ENCODE measurements around the gene DNAL4.

DNAL4 gene

DNA sequence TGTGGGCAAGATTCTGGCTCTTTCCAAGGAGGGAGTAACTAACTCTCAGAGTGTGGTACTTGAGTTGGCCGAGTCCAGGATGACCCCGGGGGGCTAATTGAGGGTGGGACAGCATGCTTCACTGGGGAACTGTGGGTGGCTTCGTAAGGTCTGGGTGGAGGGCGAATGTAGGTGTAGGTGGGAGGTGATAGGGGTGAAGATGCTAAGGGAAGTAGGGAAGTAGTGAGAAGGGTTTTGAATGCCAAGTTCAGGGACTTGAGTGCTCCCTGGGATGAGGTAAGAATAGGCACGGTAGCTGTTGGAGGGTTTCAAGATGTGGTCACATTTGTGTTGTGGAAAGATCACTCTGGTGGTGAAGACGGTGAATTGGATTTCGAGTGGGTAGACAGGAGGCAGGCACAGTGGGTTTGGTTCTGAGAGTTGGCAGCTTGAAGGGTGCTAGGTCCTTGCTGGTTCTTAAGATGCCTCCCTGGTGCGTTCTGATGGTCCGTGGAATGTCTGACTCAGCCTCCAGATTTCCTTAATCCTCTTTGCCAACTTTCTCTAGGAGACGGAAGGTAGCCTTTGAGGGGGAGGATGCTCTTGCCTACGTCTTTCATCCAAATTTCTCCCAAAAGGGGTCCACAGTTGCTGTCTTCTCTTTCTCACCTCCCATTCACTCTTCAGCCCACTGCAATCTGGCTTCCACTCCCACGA lies 2.5 kb upstream of the DNAL4 start:
- peaks cover 4% of the 10 kb centered on the region for H3K4me1 ChIP-seq (ENCODE audit: control insufficient read depth, insufficient read depth, low read length)
- H3K4me3 ChIP-seq (ENCODE audit: low read length) = no peak overlapping the region

GRCh38 chr22:38795569-38795968 lies 1.6 kb upstream of the DNAL4 start:
- Histone ChIP-seq H3K9me3 (ENCODE audit: control insufficient read depth, low read length) (no peaks in the 10 kb centered on the region), H3K9ac (ENCODE audit: low read length) (no peak overlapping the region), H3K4me1 (ENCODE audit: control insufficient read depth, insufficient read depth, low read length) (peaks cover 4% of the 10 kb centered on the region), H3K4me3 (ENCODE audit: low read length) (no peak overlapping the region), H3K27me3 (ENCODE audit: control insufficient read depth, insufficient read depth, low read length) (peaks cover 3% of the 10 kb centered on the region), H3K36me3 (ENCODE audit: control insufficient read depth, insufficient read depth, low read length) (no peaks in the 10 kb centered on the region)

More for the DNA sequence above, 2.5 kb upstream of the DNAL4 start:
- H3K27me3 ChIP-seq (ENCODE audit: control insufficient read depth, insufficient read depth, low read length) = peaks cover 3% of the 10 kb centered on the region
- H3K36me3 ChIP-seq (ENCODE audit: control insufficient read depth, insufficient read depth, low read length) = no peaks in the 10 kb centered on the region
- H3K9ac ChIP-seq (ENCODE audit: low read length) = no peak overlapping the region
- H3K9me3 ChIP-seq (ENCODE audit: control insufficient read depth, low read length) = no peaks in the 10 kb centered on the region

GRCh38 chr22:38793317-38793716 lies 626 bp downstream of the DNAL4 start:
- peaks cover 13% of the 10 kb centered on the region for H3K4me1 ChIP-seq (ENCODE audit: control insufficient read depth, insufficient read depth, low read length)
- peak overlapping the region; percentile 32 for H3K4me3 ChIP-seq (ENCODE audit: low read length)
- no peaks in the 10 kb centered on the region for H3K9me3 ChIP-seq (ENCODE audit: control insufficient read depth, low read length)
- peaks cover 3% of the 10 kb centered on the region for H3K27me3 ChIP-seq (ENCODE audit: control insufficient read depth, insufficient read depth, low read length)
- peak overlapping the region; percentile 75 for H3K9ac ChIP-seq (ENCODE audit: low read length)
- no peaks in the 10 kb centered on the region for H3K36me3 ChIP-seq (ENCODE audit: control insufficient read depth, insufficient read depth, low read length)

DNA sequence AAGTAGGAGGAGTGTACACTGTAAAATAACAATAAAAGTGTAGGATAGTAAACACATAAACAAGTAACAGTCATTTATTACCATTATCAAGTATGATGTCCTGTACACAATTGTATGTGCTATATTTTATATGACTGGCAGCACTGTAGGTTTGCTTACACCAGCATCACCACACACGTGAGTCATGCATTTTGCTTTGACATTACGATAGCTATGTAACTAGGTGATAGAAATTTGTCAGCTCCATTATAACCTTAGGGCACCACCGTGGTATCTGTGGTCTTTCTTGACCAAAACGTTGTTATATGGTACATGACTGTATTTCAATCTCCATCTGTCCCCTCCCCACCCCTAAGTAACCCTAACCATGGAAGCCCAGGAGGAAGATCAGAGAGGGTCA lies 1.1 kb downstream of the DNAL4 start:
- Histone ChIP-seq H3K36me3 (ENCODE audit: control insufficient read depth, insufficient read depth, low read length) (no peaks in the 10 kb centered on the region), H3K9ac (ENCODE audit: low read length) (peak overlapping the region; percentile 75), H3K27me3 (ENCODE audit: control insufficient read depth, insufficient read depth, low read length) (peaks cover 3% of the 10 kb centered on the region), H3K4me3 (ENCODE audit: low read length) (peak overlapping the region; percentile 32), H3K4me1 (ENCODE audit: control insufficient read depth, insufficient read depth, low read length) (peaks cover 17% of the 10 kb centered on the region), H3K9me3 (ENCODE audit: control insufficient read depth, low read length) (no peaks in the 10 kb centered on the region)

- peaks cover 17% of the 10 kb centered on the region for H3K4me1 ChIP-seq (ENCODE audit: control insufficient read depth, insufficient read depth, low read length)
- H3K36me3 ChIP-seq (ENCODE audit: control insufficient read depth, insufficient read depth, low read length) = no peaks in the 10 kb centered on the region
- H3K9me3 ChIP-seq (ENCODE audit: control insufficient read depth, low read length) = no peaks in the 10 kb centered on the region
- H3K4me3 ChIP-seq (ENCODE audit: low read length) = no peak overlapping the region
- H3K27me3 ChIP-seq (ENCODE audit: control insufficient read depth, insufficient read depth, low read length) = no peaks in the 10 kb centered on the region
- H3K9ac ChIP-seq (ENCODE audit: low read length) = no peak overlapping the region
Observed at GRCh38 chr22:38789606-38790005, 4.3 kb downstream of the DNAL4 start.

DNA sequence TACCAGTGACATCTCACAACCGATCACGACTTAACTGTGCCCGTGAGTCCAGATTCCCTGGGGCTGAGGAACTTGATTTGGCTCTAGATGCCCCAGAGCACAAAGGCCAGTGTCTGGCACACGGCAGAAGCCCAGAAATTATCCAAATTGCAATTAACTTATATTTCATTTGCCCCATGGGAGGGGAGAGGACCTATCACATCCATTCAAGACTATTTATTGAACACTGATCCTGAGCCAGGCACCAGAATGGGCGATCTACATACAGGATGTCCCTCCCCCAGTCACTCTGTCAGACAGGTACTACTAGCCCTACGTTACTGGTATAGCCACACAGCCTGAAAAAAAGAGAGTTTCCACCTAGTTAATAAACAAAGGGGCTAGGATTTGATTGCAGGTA lies 5.1 kb downstream of the DNAL4 start:
- Histone ChIP-seq H3K4me1 (ENCODE audit: control insufficient read depth, insufficient read depth, low read length) (peaks cover 13% of the 10 kb centered on the region), H3K27me3 (ENCODE audit: control insufficient read depth, insufficient read depth, low read length) (no peaks in the 10 kb centered on the region), H3K4me3 (ENCODE audit: low read length) (no peak overlapping the region), H3K9ac (ENCODE audit: low read length) (no peak overlapping the region), H3K9me3 (ENCODE audit: control insufficient read depth, low read length) (no peaks in the 10 kb centered on the region), H3K36me3 (ENCODE audit: control insufficient read depth, insufficient read depth, low read length) (no peaks in the 10 kb centered on the region)

DNA sequence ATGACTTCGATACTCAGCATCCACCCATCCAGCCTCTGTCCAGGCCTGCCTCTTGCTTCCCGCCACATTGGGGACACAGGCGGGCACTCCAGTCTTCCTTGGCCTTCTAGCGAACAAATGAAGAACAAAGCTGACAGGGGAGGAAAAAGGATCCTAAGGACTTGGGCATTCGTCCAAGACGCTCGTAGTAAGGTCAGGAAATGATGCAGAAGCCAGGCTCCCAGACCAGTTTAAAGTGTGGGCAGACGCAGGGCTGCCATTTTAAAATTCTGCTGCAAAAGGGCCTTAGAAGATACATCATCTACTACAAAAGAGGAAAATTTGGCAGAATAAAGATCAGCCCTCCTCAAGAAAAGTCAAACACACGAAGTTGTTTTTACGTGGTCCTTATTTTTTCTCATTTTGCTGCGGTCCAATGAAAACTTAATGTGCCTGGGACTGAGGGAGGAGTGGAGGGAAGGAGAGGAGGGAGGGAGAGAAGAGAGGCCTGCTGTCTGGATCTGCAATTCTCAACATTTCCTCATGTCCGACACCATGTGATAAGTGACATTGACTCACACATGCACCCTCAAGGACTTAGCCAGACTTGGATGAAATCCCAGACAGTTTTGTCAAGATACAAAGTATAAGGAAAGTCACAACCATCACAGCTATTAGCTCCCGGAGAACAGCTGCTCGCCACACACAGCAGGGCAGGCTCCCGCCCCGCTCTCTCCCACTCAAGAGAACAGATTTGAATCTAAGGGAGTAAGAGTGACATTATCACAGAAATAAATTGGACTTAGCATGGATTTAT lies 5.7 kb downstream of the DNAL4 start:
- Histone ChIP-seq H3K9ac (ENCODE audit: low read length) (no peak overlapping the region), H3K27me3 (ENCODE audit: control insufficient read depth, insufficient read depth, low read length) (no peaks in the 10 kb centered on the region), H3K4me1 (ENCODE audit: control insufficient read depth, insufficient read depth, low read length) (peaks cover 13% of the 10 kb centered on the region), H3K4me3 (ENCODE audit: low read length) (no peak overlapping the region), H3K36me3 (ENCODE audit: control insufficient read depth, insufficient read depth, low read length) (no peaks in the 10 kb centered on the region), H3K9me3 (ENCODE audit: control insufficient read depth, low read length) (no peaks in the 10 kb centered on the region)

DNA sequence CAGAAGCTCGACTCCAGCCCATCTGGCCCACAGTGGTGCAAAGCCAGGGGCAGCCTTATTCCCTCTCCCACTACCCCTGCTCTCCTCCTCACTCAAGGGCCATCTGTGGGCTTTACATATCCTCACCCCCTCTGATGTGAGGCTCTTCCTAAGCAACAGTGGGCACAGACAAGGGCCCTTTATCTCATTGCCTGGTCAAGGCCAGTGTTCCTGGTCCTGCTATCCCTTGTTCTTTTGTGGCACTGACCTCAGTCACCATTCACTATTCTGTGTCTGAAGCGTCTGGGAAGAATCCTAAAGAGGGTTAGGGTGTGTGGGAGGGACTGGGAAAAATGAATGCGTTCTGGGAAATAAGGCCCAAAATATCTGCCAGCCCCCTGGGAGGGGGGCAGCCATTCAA lies 7.3 kb downstream of the DNAL4 start:
- H3K4me1 ChIP-seq (ENCODE audit: control insufficient read depth, insufficient read depth, low read length) = peaks cover 13% of the 10 kb centered on the region
- no peaks in the 10 kb centered on the region for H3K36me3 ChIP-seq (ENCODE audit: control insufficient read depth, insufficient read depth, low read length)
- no peak overlapping the region for H3K9ac ChIP-seq (ENCODE audit: low read length)
- H3K9me3 ChIP-seq (ENCODE audit: control insufficient read depth, low read length) = no peaks in the 10 kb centered on the region
- H3K27me3 ChIP-seq (ENCODE audit: control insufficient read depth, insufficient read depth, low read length) = no peaks in the 10 kb centered on the region
- no peak overlapping the region for H3K4me3 ChIP-seq (ENCODE audit: low read length)

- Histone ChIP-seq H3K9me3 (ENCODE audit: control insufficient read depth, low read length) (no peaks in the 10 kb centered on the region), H3K27me3 (ENCODE audit: control insufficient read depth, insufficient read depth, low read length) (no peaks in the 10 kb centered on the region), H3K4me1 (ENCODE audit: control insufficient read depth, insufficient read depth, low read length) (peaks cover 13% of the 10 kb centered on the region), H3K4me3 (ENCODE audit: low read length) (no peak overlapping the region), H3K9ac (ENCODE audit: low read length) (no peak overlapping the region), H3K36me3 (ENCODE audit: control insufficient read depth, insufficient read depth, low read length) (no peaks in the 10 kb centered on the region)
Observed at GRCh38 chr22:38784856-38785255, 9.1 kb downstream of the DNAL4 start.

GRCh38 chr22:38784035-38784434 lies 9.9 kb downstream of the DNAL4 start:
- no peaks in the 10 kb centered on the region for H3K27me3 ChIP-seq (ENCODE audit: control insufficient read depth, insufficient read depth, low read length)
- peaks cover 11% of the 10 kb centered on the region for H3K4me1 ChIP-seq (ENCODE audit: control insufficient read depth, insufficient read depth, low read length)
- no peaks in the 10 kb centered on the region for H3K36me3 ChIP-seq (ENCODE audit: control insufficient read depth, insufficient read depth, low read length)

DNA sequence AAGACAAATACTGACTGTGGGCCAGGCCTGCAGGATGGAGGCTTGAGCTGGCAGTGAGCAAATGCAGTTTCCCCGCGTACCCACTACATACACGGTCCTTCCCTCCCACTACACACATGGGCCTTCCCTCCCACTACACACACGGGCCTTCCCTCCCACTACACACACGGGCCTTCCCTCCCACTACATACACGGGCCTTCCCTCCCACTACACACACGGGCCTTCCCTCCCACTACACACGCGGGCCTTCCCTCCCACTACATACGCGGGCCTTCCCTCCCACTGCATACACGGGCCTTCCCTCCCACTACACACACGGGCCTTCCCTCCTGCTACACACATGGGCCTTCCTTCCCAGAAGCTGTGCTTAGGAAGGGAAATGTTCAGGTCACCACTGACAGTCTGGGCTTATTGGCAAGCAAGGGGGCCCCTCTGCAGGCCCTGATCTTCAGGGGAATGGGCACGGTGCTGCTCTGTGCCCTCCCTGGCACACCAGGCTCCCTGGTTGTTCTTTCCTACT lies 10.8 kb downstream of the DNAL4 start:
- Histone ChIP-seq H3K4me3 (ENCODE audit: low read length) (no peak overlapping the region), H3K36me3 (ENCODE audit: control insufficient read depth, insufficient read depth, low read length) (no peaks in the 10 kb centered on the region), H3K9me3 (ENCODE audit: control insufficient read depth, low read length) (no peaks in the 10 kb centered on the region), H3K9ac (ENCODE audit: low read length) (no peak overlapping the region), H3K4me1 (ENCODE audit: control insufficient read depth, insufficient read depth, low read length) (peaks cover 3% of the 10 kb centered on the region), H3K27me3 (ENCODE audit: control insufficient read depth, insufficient read depth, low read length) (no peaks in the 10 kb centered on the region)

More at GRCh38 chr22:38784035-38784434, 9.9 kb downstream of the DNAL4 start:
- Histone ChIP-seq H3K4me3 (ENCODE audit: low read length) (no peak overlapping the region), H3K9me3 (ENCODE audit: control insufficient read depth, low read length) (no peaks in the 10 kb centered on the region), H3K9ac (ENCODE audit: low read length) (no peak overlapping the region)

DNA sequence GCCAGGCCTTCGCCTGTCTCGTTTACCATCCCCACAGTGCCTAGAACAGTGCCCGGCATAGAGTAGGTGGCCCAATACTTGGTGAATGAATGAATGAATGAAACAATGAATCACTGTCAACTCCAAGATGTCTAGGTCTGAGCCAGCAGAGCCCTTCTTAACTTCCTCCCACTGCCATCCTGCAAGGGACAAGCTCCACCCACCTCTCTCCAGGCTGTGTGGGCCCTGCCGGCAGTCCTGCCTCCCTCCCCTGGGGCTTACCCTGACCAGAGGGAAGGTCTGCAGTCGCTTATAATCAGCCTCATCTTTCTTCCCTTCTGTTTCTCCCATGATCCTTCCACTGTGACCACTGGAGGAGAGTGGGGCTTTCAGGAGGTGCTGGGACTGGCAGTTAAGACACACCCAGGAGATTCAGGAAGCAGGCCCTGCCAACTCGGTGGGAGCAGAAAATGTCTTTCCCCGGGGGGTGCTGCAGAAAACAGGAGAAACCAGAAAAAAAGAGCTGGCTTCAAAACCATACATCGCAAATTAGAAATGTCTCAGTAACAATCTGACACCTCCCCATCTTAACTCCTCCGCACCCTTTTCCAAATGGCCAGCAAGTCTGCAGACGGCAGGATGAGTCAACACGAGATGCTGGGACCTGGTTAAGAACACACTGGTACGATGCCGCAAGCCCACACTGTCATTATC lies 11.4 kb downstream of the DNAL4 start:
- H3K27me3 ChIP-seq (ENCODE audit: control insufficient read depth, insufficient read depth, low read length) = no peaks in the 10 kb centered on the region
- H3K4me3 ChIP-seq (ENCODE audit: low read length) = no peak overlapping the region
- H3K36me3 ChIP-seq (ENCODE audit: control insufficient read depth, insufficient read depth, low read length) = no peaks in the 10 kb centered on the region
- H3K4me1 ChIP-seq (ENCODE audit: control insufficient read depth, insufficient read depth, low read length) = no peaks in the 10 kb centered on the region
- no peak overlapping the region for H3K9ac ChIP-seq (ENCODE audit: low read length)
- no peaks in the 10 kb centered on the region for H3K9me3 ChIP-seq (ENCODE audit: control insufficient read depth, low read length)

Measured in mucosa of stomach (tissue), 1 donor.